Fibroblast of mammary gland (primary cell): ENCODE measurements around the gene PDC.
"Not testable (repeated sequence)": the region's sequence is repeated elsewhere in the genome, so short reads cannot be mapped to it uniquely, and the experiment has no call there.

Experiments
- DNase-seq: peaks from one replicate; pipeline ENCODE4 v3.0.0-alpha.2; 2010; ENCODE audit warnings: low read depth
- H3K4me3 ChIP-seq: 2 replicates; pipeline ENCODE4 v1.5.1; 2011; ENCODE audit warnings: low read depth, mild to moderate bottlenecking, low read length, moderate library complexity; ENCODE audit not compliant: control insufficient read depth
- TF ChIP-seq, protein P1 (sequence below): conservative IDR thresholded peaks from 2 replicates; pipeline ENCODE4 v1.5.1; 2011; ENCODE audit warnings: low read depth, low read length, inconsistent platforms; ENCODE audit not compliant: control insufficient read depth, insufficient read depth

PDC gene

DNA sequence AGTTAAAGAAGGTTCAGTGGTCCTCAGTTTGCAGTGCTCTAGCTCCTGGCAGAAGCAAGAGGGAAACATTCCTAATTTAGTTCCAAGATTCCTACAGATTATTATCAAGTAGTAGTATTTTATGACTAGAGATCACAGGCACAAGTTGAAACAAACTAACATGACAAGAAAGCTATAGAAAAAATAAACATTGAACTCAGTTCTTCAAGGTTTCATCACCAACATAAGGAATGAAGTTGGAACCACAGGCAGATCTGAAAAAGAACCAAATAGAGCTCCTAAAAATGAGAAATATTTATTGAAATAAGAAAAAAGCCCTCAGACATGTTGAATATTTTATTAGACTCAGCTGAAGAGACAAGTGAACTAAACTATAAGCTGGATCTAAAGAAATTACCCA lies 40.6 kb downstream of the PDC start:
- H3K4me3 ChIP-seq: no peak overlapping the region
- TF ChIP-seq, protein P1, sequence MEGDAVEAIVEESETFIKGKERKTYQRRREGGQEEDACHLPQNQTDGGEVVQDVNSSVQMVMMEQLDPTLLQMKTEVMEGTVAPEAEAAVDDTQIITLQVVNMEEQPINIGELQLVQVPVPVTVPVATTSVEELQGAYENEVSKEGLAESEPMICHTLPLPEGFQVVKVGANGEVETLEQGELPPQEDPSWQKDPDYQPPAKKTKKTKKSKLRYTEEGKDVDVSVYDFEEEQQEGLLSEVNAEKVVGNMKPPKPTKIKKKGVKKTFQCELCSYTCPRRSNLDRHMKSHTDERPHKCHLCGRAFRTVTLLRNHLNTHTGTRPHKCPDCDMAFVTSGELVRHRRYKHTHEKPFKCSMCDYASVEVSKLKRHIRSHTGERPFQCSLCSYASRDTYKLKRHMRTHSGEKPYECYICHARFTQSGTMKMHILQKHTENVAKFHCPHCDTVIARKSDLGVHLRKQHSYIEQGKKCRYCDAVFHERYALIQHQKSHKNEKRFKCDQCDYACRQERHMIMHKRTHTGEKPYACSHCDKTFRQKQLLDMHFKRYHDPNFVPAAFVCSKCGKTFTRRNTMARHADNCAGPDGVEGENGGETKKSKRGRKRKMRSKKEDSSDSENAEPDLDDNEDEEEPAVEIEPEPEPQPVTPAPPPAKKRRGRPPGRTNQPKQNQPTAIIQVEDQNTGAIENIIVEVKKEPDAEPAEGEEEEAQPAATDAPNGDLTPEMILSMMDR: no peak
- no peak for DNase-seq

DNA sequence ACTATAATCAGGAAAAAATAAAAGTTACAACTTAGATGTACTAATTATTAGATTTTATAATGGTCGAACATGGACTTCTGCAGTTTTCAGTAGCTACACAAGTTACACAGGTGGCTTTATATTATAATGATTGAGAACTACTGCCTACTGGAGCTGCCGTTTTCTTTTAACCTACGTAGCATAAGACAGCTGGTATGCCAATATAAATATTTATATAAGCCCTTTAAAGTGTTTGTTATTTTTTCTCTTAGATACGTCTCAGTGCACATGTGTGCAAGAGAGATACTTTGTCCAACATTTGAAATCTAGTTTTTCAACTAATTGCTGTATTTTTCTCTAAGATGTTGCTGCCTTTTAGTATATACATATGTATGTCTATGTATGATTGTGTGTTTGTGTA lies 42.4 kb downstream of the PDC start:
- DNase-seq: no peak
- H3K4me3 ChIP-seq: no peak overlapping the region
- TF ChIP-seq, protein P1: no peak

DNA sequence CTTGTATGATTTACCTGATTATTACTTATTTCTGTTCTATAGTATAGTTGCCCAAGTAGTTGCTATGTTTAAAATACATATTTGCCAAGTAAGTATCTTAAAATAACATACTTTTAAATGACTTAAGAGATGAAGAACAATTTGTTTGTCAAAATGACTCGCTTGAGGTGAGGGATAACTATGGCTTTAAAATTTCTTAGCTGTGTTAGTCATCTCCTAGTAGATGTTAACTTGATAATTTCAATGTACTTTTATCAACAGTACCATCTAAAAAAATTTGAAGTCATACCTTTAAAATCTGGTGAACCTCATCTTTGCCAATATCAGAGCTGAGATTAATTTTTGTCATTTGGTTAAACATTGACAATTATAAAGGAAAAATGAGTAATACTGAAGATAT lies 47.6 kb downstream of the PDC start:
- DNase-seq: no peak
- TF ChIP-seq, protein P1: no peak

DNA sequence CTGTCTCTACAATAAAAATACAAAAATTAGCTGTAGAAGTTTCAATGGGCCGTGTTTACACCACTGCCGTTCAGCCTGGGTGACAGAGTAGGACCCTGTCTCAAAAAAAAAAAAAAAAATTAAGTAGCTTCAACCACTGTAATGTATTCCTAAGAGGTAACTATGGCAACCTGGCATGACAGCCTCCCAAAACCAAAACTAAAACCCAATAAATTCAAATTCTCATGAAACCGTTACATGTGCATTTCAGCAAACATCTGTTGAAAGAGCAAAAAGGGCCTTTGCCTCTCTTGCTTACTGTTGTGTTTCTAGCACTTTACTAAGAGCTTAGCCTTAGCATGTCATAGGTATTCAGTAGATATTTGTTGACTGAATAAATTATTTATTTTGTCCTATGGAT lies 51.8 kb downstream of the PDC start:
- TF ChIP-seq, protein P1: no peak
- no peak for DNase-seq
- no peak overlapping the region for H3K4me3 ChIP-seq

More for the DNA sequence above, 47.6 kb downstream of the PDC start:
- H3K4me3 ChIP-seq: no peak overlapping the region

DNA sequence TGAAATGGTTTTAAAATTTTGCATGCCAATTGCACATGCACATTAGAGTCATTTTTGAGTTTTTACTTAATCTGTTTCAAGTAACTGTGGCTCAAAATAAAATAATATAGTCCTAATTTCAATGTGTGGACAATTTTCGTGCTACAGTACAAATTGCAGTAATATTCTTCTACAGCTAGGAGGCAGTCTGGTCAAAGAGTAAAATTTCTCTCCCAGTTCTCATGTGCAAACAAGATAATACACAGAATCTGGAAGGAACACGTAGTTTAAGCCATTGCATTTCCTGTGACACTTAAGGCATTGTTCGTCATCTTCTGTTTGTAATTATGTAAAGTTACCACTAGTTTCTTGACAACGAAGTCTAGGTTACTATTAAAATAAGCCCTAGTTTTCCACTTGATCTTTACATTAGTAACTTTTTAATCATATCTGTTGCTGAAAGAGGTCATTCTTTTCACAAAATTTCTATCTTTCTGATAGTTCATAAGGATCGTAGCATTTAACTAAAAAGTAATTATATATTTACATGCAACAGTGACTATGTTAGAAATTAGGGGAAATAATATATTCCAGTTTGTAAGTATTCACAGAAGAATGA lies 56.4 kb downstream of the PDC start:
- TF ChIP-seq, protein P1: peak; percentile 77
- peak; percentile 78 for DNase-seq

DNA sequence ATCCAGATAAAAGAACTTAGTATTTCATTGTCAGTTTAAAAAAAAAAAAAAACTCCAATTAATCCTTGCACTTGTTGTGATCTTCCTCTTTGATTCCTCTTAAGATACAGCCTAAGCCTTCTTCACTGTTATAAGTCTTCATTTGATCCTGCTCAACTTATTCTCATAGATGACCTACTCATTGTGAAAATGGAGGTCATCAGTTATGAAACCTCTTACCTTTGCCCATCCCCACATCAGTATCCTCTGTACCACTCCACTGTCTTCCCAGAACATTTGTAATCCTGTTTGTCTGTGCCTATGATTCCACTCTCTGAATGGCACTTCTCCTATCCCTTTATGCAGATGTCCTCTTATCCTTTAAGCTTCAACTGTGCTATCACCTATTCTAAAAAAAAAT lies 57.3 kb downstream of the PDC start:
- no peak for DNase-seq
- no peak overlapping the region for H3K4me3 ChIP-seq
- TF ChIP-seq, protein P1: no peak

More for the DNA sequence above, 56.4 kb downstream of the PDC start:
- no peak overlapping the region for H3K4me3 ChIP-seq

DNA sequence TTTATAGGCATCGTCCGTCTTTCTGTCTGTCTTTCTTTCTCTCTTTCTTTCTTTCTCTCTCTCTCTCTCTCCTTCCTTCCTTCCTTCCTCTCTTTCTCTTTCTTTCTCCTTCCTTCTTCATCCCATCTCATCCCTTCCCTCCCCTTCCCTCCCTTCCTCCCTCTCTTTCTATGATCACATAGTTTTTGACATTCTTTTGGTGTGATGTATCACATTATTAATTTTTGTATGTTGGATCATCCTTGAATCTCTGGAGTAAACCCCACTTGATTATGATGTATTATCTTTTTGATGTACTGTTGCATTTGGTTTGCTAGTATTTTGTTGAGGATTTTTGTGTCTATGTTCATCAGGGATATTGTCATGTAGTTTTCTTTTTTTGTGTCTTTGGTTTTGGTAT lies 59.5 kb downstream of the PDC start:
- DNase-seq, H3K4me3 ChIP-seq: not testable (repeated sequence)
